Right lobe of liver (tissue), 6 donors: ENCODE data around the gene HELZ. TPM values are rescaled to one million over a fixed set of nuclear protein-coding genes. Genes with fewer than 3 reads are reported as not detected.

Experiments
- ATAC-seq, 4 donors: fragments of 200-7000 bp; cut with Tn5 transposase; one replicate each; pipeline ENCODE4 v1.9.1; 2020; ENCODE audit warnings: mild to moderate bottlenecking in 4 of 4, moderate library complexity in 4 of 4
- DNase-seq, 3 donors: peaks; one replicate each; pipeline ENCODE4 v3.0.0-alpha.2; 2020
- H3K27ac ChIP-seq, 3 donors: fragments of 200-600 bp; one replicate each; pipeline ENCODE4 v1.8.0; 2022
- H3K27me3 ChIP-seq, 2 donors: fragments of 200-600 bp; one replicate each; pipeline ENCODE4 v1.8.0; 2022
- H3K36me3 ChIP-seq, 4 donors: fragments of 200-600 bp; sonication (generic) in 1 of 4; one replicate each; pipeline versions ENCODE4 v1.5.1 to v1.8.0; 2017 to 2022; ENCODE audit warnings: control low read depth in 1 of 4
- H3K4me1 ChIP-seq, 4 donors: fragments of 200-600 bp; sonication (generic) in 1 of 4; one replicate each; pipeline versions ENCODE4 v1.5.1 to v1.8.0; 2017 to 2022; ENCODE audit warnings: control low read depth in 1 of 4
- H3K4me3 ChIP-seq, 3 donors: fragments of 200-600 bp; one replicate each; pipeline ENCODE4 v1.8.0; 2022
- H3K9me3 ChIP-seq, 4 donors: fragments of 200-600 bp; sonication (generic) in 1 of 4; one replicate each; pipeline versions ENCODE4 v1.5.1 to v1.8.0; 2017 to 2022; ENCODE audit warnings: control low read depth in 1 of 4
- CTCF ChIP-seq, 4 donors: fragments of 200-600 bp in 3 of 4; fragments of 450-650 bp in 1 of 4; IDR thresholded peaks; one replicate each; pipeline versions ENCODE4 v1.5.1 to v1.8.0; 2016 to 2022; ENCODE audit warnings: antibody characterized with exemption in 4 of 4, mild to moderate bottlenecking in 2 of 4
- POLR2A ChIP-seq: fragments of 450-650 bp; IDR thresholded peaks from one replicate; pipeline ENCODE4 v1.6.1; 2017; ENCODE audit warnings: antibody characterized with exemption, mild to moderate bottlenecking
- WGBS: methylation state at CpG from one replicate; pipeline ENCODE4 v1.1.6; 2018; ENCODE audit warnings: low coverage, low lambda C conversion rate; ENCODE audit not compliant: insufficient coverage; ENCODE audit errors: missing lambda C conversion rate; 5-methylcytosine and 5-hydroxymethylcytosine counted together
- intact Hi-C, 2 donors: fragments of 100-400 bp; cut with DNase I; formaldehyde crosslinking; loops; one replicate each; pipeline versions ENCODE4 v1.11.2 to v1.14.1; 2022
- total RNA-seq, 6 experiments: library from RNA; depleted of rRNA in 2 of 6; stranded (reverse); fragments of >200 nt in 2 of 6; fragmentation: NEBNext Ultra II Directional in 3 of 6; extraction: Animal tissue kit (Norgen Biotek cat#: 25700) in 3 of 6; gene quantifications; one replicate each; pipeline versions ENCODE4 v1.1.0 to v1.2.4, GENCODE V29; 2016 to 2023
- donor health status: DM: no; HTN: yes; CAD: no.
- donor health status: DM: no; HTN: no; CAD: no.
- donor health status: DM: no; HTN: no; CAD: no.
- donor health status: DM: no; HTN: yes; CAD: no.
- donor health status: DM: no; HTN: yes; CAD: no.

Gene HELZ
- total RNA-seq, 6 experiments from 2014 or later, result 24.2 to 33.6 (median 30.9) TPM

GRCh38 chr17:67156269-67157199 is 88.5 kb downstream of the HELZ start:
- Histone ChIP-seq H3K27ac (no peak overlapping the region), H3K9me3 (no peaks in the 10 kb centered on the region), H3K27me3 (no peaks in the 10 kb centered on the region), H3K4me3 (no peak overlapping the region), H3K36me3 (peaks cover 0 to 14% (median 1%) of the 10 kb centered on the region in 4 donors), H3K4me1 (no peaks in the 10 kb centered on the region)
- WGBS, result 85% methylated on average over 9 of the region's 9 CpGs
- intact Hi-C loops, result no loop called here
- no peak for TF ChIP-seq POLR2A
- TF ChIP-seq CTCF (IDR thresholded peaks at IDR 0.05), result no peak
- DNase-seq (no peak), ATAC-seq (no peak)

- Histone ChIP-seq H3K4me1 (no peaks in the 10 kb centered on the region), H3K36me3 (peaks cover 0 to 16% (median 7%) of the 10 kb centered on the region in 4 donors), H3K9me3 (no peaks in the 10 kb centered on the region), H3K27ac (no peak overlapping the region), H3K4me3 (no peak overlapping the region), H3K27me3 (no peaks in the 10 kb centered on the region)
- TF ChIP-seq POLR2A (no peak), CTCF (IDR thresholded peaks at IDR 0.05) (no peak)
- intact Hi-C loops, result no loop called here
- ATAC-seq (no peak), DNase-seq (no peak)
- 90% methylated on average over 2 of the region's 2 CpGs for WGBS
Observed at GRCh38 chr17:67152824-67153223, 92.2 kb downstream of the HELZ start.

- Histone ChIP-seq H3K27ac (no peak overlapping the region), H3K4me3 (no peak overlapping the region), H3K27me3 (no peaks in the 10 kb centered on the region), H3K4me1 (no peaks in the 10 kb centered on the region), H3K9me3 (no peaks in the 10 kb centered on the region), H3K36me3 (peaks cover 0 to 22% (median 15%) of the 10 kb centered on the region in 4 donors)
- intact Hi-C loops, result no loop called here
- DNase-seq, result no peak
- WGBS, result 96% methylated on average over 2 of the region's 2 CpGs
- TF ChIP-seq POLR2A (no peak), CTCF (IDR thresholded peaks at IDR 0.05) (no peak)
- ATAC-seq, result peak in 1 of 4 donors; percentile 60
Observed at GRCh38 chr17:67151717-67152116, 93.3 kb downstream of the HELZ start.

- no peak for DNase-seq
- TF ChIP-seq POLR2A (no peak), CTCF (IDR thresholded peaks at IDR 0.05) (no peak)
- WGBS, result 86% methylated on average over 3 of the region's 3 CpGs
- Histone ChIP-seq H3K4me3 (no peak overlapping the region), H3K27ac (no peak overlapping the region), H3K27me3 (no peaks in the 10 kb centered on the region), H3K9me3 (no peaks in the 10 kb centered on the region), H3K36me3 (peaks cover 0 to 31% (median 18%) of the 10 kb centered on the region in 4 donors), H3K4me1 (no peaks in the 10 kb centered on the region)
- intact Hi-C loops, result no loop called here
- peak in 2 of 4 donors; percentile 66 to 75 for ATAC-seq
Observed at GRCh38 chr17:67150826-67151225, 94.2 kb downstream of the HELZ start.
